Jurkat, Clone E6-1 (cell line): Measurements from ENCODE around the gene CLEC1A.

Source experiments
- DNase-seq: peaks from one replicate; pipeline ENCODE4 v3.0.0-alpha.2; 2011; ENCODE audit warnings: low read depth, low spot score
- H3K4me3 ChIP-seq: 2 replicates; pipeline ENCODE4 v1.5.1; 2011; ENCODE audit warnings: mild to moderate bottlenecking, low read length, control low read depth, moderate library complexity

Gene CLEC1A

GRCh38 chr12:10110256-10110844 lies 11.6 kb upstream of the CLEC1A start:
- DNase-seq, result no peak
- H3K4me3 ChIP-seq, result no peak overlapping the region

GRCh38 chr12:10102322-10102721 lies 3.5 kb upstream of the CLEC1A start:
- DNase-seq, result no peak
- no peak overlapping the region for H3K4me3 ChIP-seq

GRCh38 chr12:10101648-10102220 lies 2.9 kb upstream of the CLEC1A start:
- DNase-seq, result no peak
- H3K4me3 ChIP-seq, result no peak overlapping the region

- no peak for DNase-seq
- no peak overlapping the region for H3K4me3 ChIP-seq
Measured at GRCh38 chr12:10101042-10101579, 2.3 kb upstream of the CLEC1A start.

GRCh38 chr12:10097521-10097920 lies 1.3 kb downstream of the CLEC1A start:
- H3K4me3 ChIP-seq, result no peak overlapping the region
- no peak for DNase-seq

- DNase-seq, result no peak
- no peak overlapping the region for H3K4me3 ChIP-seq
Measured at GRCh38 chr12:10095971-10096370, 2.8 kb downstream of the CLEC1A start.

- DNase-seq, result no peak
- H3K4me3 ChIP-seq, result no peak overlapping the region
Measured at GRCh38 chr12:10094646-10095395, 4.0 kb downstream of the CLEC1A start.

- H3K4me3 ChIP-seq, result no peak overlapping the region
- DNase-seq, result no peak
Measured at GRCh38 chr12:10088955-10089900, 9.6 kb downstream of the CLEC1A start.

GRCh38 chr12:10088031-10088430 lies 10.8 kb downstream of the CLEC1A start:
- no peak overlapping the region for H3K4me3 ChIP-seq
- no peak for DNase-seq

- H3K4me3 ChIP-seq, result no peak overlapping the region
- no peak for DNase-seq
Measured at GRCh38 chr12:10086387-10086786, 12.4 kb downstream of the CLEC1A start.

- no peak for DNase-seq
- H3K4me3 ChIP-seq, result no peak overlapping the region
Measured at GRCh38 chr12:10084733-10085132, 14.1 kb downstream of the CLEC1A start.

- no peak overlapping the region for H3K4me3 ChIP-seq
- no peak for DNase-seq
Measured at GRCh38 chr12:10082117-10082874, 16.5 kb downstream of the CLEC1A start.

GRCh38 chr12:10075451-10075850 lies 23.3 kb downstream of the CLEC1A start:
- no peak for DNase-seq
- no peak overlapping the region for H3K4me3 ChIP-seq

- H3K4me3 ChIP-seq, result no peak overlapping the region
- no peak for DNase-seq
Measured at GRCh38 chr12:10073261-10073660, 25.5 kb downstream of the CLEC1A start.

GRCh38 chr12:10072131-10072530 lies 26.7 kb downstream of the CLEC1A start:
- no peak overlapping the region for H3K4me3 ChIP-seq
- DNase-seq, result no peak

GRCh38 chr12:10070380-10070779 lies 28.4 kb downstream of the CLEC1A start:
- DNase-seq, result no peak
- no peak overlapping the region for H3K4me3 ChIP-seq

- no peak for DNase-seq
Measured at GRCh38 chr12:10069976-10070375, 28.8 kb downstream of the CLEC1A start.

GRCh38 chr12:10069099-10069498 lies 29.7 kb downstream of the CLEC1A start:
- DNase-seq, result no peak
- no peak overlapping the region for H3K4me3 ChIP-seq

More at GRCh38 chr12:10069976-10070375, 28.8 kb downstream of the CLEC1A start:
- H3K4me3 ChIP-seq, result no peak overlapping the region

GRCh38 chr12:10068644-10069043 lies 30.1 kb downstream of the CLEC1A start:
- H3K4me3 ChIP-seq, result no peak overlapping the region

More at GRCh38 chr12:10068644-10069043, 30.1 kb downstream of the CLEC1A start:
- DNase-seq, result no peak
